ENCODE measurements around the gene NDUFAF3.

Gene NDUFAF3

DNA sequence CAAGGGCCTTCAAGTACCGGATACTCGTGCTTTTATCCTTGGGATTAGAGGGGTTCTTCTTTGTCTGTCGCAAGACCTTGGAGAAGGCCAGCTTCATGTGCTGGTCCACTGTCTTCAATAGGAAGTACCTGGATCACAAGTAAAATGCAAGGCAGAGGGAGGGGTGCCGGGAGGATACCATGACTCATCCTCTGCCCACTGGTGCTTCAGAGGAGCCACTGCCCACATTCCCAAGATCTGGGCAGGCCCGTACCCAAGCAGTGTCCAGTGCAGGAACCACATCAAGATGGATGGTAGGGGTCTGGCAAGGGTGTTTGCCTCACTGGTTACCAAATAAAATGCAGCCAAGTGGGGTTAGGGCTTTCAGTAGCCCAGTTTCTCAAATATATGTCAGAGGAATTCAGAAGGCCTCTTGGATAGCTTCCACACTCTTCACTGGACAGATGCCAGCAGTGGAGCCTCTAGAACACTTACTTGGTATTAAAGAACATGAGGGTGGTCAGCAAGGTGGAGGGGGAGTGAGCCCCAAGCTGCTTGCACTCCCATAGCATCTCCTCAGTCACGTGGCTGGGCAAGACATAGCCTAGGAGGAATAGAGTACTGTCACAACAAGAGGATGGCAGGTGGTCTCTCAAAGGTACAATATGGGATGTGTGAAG is 10.9 kb downstream of the NDUFAF3 start:
- peaks cover 5% of the 10 kb centered on the region for H3K4me1 ChIP-seq (ENCODE audit: insufficient read depth, poor library complexity, severe bottlenecking)
- no peak overlapping the region for H3K27ac ChIP-seq (ENCODE audit: poor library complexity, severe bottlenecking)
- DNase-seq (ENCODE audit: low spot score) = no peak
- ATAC-seq (ENCODE audit: low read depth) = no peak
- no peaks in the 10 kb centered on the region for H3K27me3 ChIP-seq (ENCODE audit: insufficient read depth, poor library complexity, severe bottlenecking)
- H3K9me3 ChIP-seq (ENCODE audit: severe bottlenecking) = no peaks in the 10 kb centered on the region
- TF ChIP-seq, protein P1, sequence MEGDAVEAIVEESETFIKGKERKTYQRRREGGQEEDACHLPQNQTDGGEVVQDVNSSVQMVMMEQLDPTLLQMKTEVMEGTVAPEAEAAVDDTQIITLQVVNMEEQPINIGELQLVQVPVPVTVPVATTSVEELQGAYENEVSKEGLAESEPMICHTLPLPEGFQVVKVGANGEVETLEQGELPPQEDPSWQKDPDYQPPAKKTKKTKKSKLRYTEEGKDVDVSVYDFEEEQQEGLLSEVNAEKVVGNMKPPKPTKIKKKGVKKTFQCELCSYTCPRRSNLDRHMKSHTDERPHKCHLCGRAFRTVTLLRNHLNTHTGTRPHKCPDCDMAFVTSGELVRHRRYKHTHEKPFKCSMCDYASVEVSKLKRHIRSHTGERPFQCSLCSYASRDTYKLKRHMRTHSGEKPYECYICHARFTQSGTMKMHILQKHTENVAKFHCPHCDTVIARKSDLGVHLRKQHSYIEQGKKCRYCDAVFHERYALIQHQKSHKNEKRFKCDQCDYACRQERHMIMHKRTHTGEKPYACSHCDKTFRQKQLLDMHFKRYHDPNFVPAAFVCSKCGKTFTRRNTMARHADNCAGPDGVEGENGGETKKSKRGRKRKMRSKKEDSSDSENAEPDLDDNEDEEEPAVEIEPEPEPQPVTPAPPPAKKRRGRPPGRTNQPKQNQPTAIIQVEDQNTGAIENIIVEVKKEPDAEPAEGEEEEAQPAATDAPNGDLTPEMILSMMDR (IDR thresholded peaks at IDR 0.05; ENCODE audit: poor library complexity, severe bottlenecking) = no peak
- no peak overlapping the region for H3K4me3 ChIP-seq (ENCODE audit: severe bottlenecking)
- peaks cover 70% of the 10 kb centered on the region for H3K36me3 ChIP-seq (ENCODE audit: low read depth)

- DNase-seq (ENCODE audit: low spot score) (no peak), ATAC-seq (ENCODE audit: low read depth) (no peak)
- H3K9me3 ChIP-seq (ENCODE audit: severe bottlenecking) = no peaks in the 10 kb centered on the region
- no peak overlapping the region for H3K27ac ChIP-seq (ENCODE audit: poor library complexity, severe bottlenecking)
- H3K4me1 ChIP-seq (ENCODE audit: insufficient read depth, poor library complexity, severe bottlenecking) = no peaks in the 10 kb centered on the region
- no peaks in the 10 kb centered on the region for H3K27me3 ChIP-seq (ENCODE audit: insufficient read depth, poor library complexity, severe bottlenecking)
- TF ChIP-seq, protein P1 (IDR thresholded peaks at IDR 0.05; ENCODE audit: poor library complexity, severe bottlenecking) = no peak
- peaks cover 77% of the 10 kb centered on the region for H3K36me3 ChIP-seq (ENCODE audit: low read depth)
- H3K4me3 ChIP-seq (ENCODE audit: severe bottlenecking) = no peak overlapping the region
Observed at GRCh38 chr3:49034650-49035049, 12.7 kb downstream of the NDUFAF3 start.

DNA sequence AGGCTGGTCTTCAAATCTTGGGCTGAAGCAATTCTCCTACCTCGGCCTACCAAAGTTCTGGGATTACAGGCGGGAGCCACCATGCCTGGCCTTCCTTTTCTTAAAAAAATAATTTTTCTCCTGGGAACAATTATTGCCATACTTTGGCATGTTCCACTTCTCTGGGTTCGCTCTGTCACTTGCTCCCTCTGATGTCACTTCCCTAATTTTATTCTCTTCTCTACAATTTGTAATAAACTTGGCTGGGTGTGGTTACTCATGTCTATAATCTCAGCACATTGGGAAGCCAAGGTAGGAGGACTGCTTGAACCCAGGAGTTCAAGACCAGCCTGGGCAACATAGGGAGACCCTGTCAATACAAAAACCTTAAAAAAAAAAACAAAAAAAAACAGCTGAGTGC is 13.4 kb downstream of the NDUFAF3 start:
- Histone ChIP-seq H3K27me3 (ENCODE audit: insufficient read depth, poor library complexity, severe bottlenecking) (no peaks in the 10 kb centered on the region), H3K4me1 (ENCODE audit: insufficient read depth, poor library complexity, severe bottlenecking) (no peaks in the 10 kb centered on the region), H3K4me3 (ENCODE audit: severe bottlenecking) (no peak overlapping the region), H3K36me3 (ENCODE audit: low read depth) (peaks cover 74% of the 10 kb centered on the region), H3K27ac (ENCODE audit: poor library complexity, severe bottlenecking) (no peak overlapping the region), H3K9me3 (ENCODE audit: severe bottlenecking) (no peaks in the 10 kb centered on the region)
- no peak for DNase-seq (ENCODE audit: low spot score)
- ATAC-seq (ENCODE audit: low read depth) = no peak
- TF ChIP-seq, protein P1 (IDR thresholded peaks at IDR 0.05; ENCODE audit: poor library complexity, severe bottlenecking) = no peak

- H3K4me1 ChIP-seq (ENCODE audit: insufficient read depth, poor library complexity, severe bottlenecking) = no peaks in the 10 kb centered on the region
- H3K36me3 ChIP-seq (ENCODE audit: low read depth) = peaks cover 75% of the 10 kb centered on the region
- no peaks in the 10 kb centered on the region for H3K9me3 ChIP-seq (ENCODE audit: severe bottlenecking)
- DNase-seq (ENCODE audit: low spot score) (no peak), ATAC-seq (ENCODE audit: low read depth) (no peak)
- H3K4me3 ChIP-seq (ENCODE audit: severe bottlenecking) = no peak overlapping the region
- no peak overlapping the region for H3K27ac ChIP-seq (ENCODE audit: poor library complexity, severe bottlenecking)
- TF ChIP-seq, protein P1 (IDR thresholded peaks at IDR 0.05; ENCODE audit: poor library complexity, severe bottlenecking) = no peak
- no peaks in the 10 kb centered on the region for H3K27me3 ChIP-seq (ENCODE audit: insufficient read depth, poor library complexity, severe bottlenecking)
Observed at GRCh38 chr3:49053543-49053942, 31.6 kb downstream of the NDUFAF3 start.

GRCh38 chr3:49054344-49054862 is 32.5 kb downstream of the NDUFAF3 start:
- no peak for DNase-seq (ENCODE audit: low spot score)
- H3K36me3 ChIP-seq (ENCODE audit: low read depth) = peaks cover 71% of the 10 kb centered on the region
- no peaks in the 10 kb centered on the region for H3K4me1 ChIP-seq (ENCODE audit: insufficient read depth, poor library complexity, severe bottlenecking)

More at GRCh38 chr3:49054344-49054862, 32.5 kb downstream of the NDUFAF3 start:
- ATAC-seq (ENCODE audit: low read depth) = no peak
- H3K4me3 ChIP-seq (ENCODE audit: severe bottlenecking) = no peak overlapping the region
- H3K9me3 ChIP-seq (ENCODE audit: severe bottlenecking) = no peaks in the 10 kb centered on the region
- no peaks in the 10 kb centered on the region for H3K27me3 ChIP-seq (ENCODE audit: insufficient read depth, poor library complexity, severe bottlenecking)
- TF ChIP-seq, protein P1 (IDR thresholded peaks at IDR 0.05; ENCODE audit: poor library complexity, severe bottlenecking) = no peak
- H3K27ac ChIP-seq (ENCODE audit: poor library complexity, severe bottlenecking) = no peak overlapping the region
